GM06990 (cell line): ENCODE data around the gene TAF12.

Source experiments
- DNase-seq: peaks from one replicate; pipeline ENCODE4 v3.0.0-alpha.2; 2011; ENCODE audit not compliant: insufficient read length; ENCODE audit errors: extremely low read depth
- H3K27me3 ChIP-seq: replicated peaks from 2 replicates; pipeline ENCODE4 v1.6.0; 2011; ENCODE audit warnings: low read length; ENCODE audit not compliant: control insufficient read depth, insufficient read depth
- H3K36me3 ChIP-seq: 2 replicates; pipeline ENCODE4 v1.5.1; 2011; ENCODE audit warnings: low read length; ENCODE audit not compliant: control insufficient read depth, insufficient read depth
- H3K4me3 ChIP-seq: replicated peaks from 2 replicates; pipeline ENCODE4 v1.5.1; 2011; ENCODE audit warnings: low read depth, mild to moderate bottlenecking, control low read depth, low read length
- TF ChIP-seq, protein P1 (sequence below): IDR thresholded peaks from 2 replicates; pipeline ENCODE4 v1.5.1; 2011; ENCODE audit warnings: low read length, control low read depth, mild to moderate bottlenecking, inconsistent platforms; ENCODE audit not compliant: insufficient read depth, poor library complexity, severe bottlenecking

The TAF12 gene

DNA sequence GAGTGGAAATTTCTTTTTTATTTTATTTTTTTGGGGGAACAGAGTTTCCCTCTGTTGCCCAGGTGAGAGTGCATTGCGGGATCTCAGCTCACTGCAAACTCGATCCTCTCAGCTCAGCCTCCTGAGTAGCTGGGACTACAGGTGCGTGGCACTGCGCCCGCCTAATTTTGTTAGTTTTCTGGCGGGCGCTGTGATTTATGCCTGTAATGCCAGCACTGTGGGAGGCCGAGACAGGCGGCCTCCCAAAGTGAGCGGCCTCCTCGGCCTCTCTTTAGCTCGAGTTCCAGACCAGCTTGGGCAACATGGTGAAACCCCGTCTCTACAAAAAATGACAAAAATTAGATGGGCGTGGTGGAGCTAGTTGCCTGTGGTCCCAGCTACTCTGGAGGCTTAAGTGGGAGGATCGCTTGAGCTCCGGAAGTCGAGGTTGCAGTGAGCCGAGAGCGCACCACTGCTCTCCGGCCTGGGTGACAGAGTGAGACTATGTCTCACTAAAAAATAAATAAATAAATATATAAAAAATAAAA, 28.4 kb upstream of the TAF12 start:
- DNase-seq, result no peak
- Histone ChIP-seq H3K36me3 (no peaks in the 10 kb centered on the region), H3K4me3 (no peak overlapping the region), H3K27me3 (no peaks in the 10 kb centered on the region)
- TF ChIP-seq, protein P1, sequence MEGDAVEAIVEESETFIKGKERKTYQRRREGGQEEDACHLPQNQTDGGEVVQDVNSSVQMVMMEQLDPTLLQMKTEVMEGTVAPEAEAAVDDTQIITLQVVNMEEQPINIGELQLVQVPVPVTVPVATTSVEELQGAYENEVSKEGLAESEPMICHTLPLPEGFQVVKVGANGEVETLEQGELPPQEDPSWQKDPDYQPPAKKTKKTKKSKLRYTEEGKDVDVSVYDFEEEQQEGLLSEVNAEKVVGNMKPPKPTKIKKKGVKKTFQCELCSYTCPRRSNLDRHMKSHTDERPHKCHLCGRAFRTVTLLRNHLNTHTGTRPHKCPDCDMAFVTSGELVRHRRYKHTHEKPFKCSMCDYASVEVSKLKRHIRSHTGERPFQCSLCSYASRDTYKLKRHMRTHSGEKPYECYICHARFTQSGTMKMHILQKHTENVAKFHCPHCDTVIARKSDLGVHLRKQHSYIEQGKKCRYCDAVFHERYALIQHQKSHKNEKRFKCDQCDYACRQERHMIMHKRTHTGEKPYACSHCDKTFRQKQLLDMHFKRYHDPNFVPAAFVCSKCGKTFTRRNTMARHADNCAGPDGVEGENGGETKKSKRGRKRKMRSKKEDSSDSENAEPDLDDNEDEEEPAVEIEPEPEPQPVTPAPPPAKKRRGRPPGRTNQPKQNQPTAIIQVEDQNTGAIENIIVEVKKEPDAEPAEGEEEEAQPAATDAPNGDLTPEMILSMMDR, result no peak

- peak; percentile 83 for DNase-seq
- H3K27me3 ChIP-seq, result no peaks in the 10 kb centered on the region
- H3K4me3 ChIP-seq, result peak overlapping the region; percentile 91
- no peaks in the 10 kb centered on the region for H3K36me3 ChIP-seq
- TF ChIP-seq, protein P1, result no peak
These were observed 26.3 kb upstream of the TAF12 start for GRCh38 chr1:28668956-28669723.

- Histone ChIP-seq H3K36me3 (no peaks in the 10 kb centered on the region), H3K4me3 (peak within 1 kb of the TSS; percentile 91), H3K27me3 (no peaks in the 10 kb centered on the region)
- peak; percentile 88 for DNase-seq
- TF ChIP-seq, protein P1, result no peak
These were observed 25.5 kb upstream of the TAF12 start, which contains the start of gene GMEB1 for GRCh38 chr1:28668191-28668955. Gene GMEB1 (plus strand): TSS chr1:28668784. CDS start chr1:28683613, 14,829 bp downstream.

DNA sequence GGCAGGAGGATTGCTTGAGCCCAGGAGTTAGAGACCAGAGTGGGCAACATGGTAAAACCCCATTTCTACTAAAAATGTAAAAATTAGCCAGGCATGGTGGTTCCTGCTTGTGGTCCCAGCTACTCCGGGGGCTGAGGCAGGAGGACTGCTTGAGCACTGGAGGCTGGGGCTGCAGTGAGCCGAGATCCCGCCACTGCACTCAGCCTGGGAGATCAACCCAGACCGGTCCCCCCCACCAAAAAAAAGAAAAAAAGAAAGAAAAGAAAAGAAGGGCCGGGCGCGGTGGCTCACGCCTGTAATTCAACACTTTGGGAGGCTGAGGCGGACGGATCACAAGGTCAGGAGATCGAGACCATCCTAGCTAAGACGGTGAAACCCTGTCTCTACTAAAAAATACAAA, 23.9 kb upstream of the TAF12 start:
- no peak overlapping the region for H3K4me3 ChIP-seq
- TF ChIP-seq, protein P1, result no peak

DNA sequence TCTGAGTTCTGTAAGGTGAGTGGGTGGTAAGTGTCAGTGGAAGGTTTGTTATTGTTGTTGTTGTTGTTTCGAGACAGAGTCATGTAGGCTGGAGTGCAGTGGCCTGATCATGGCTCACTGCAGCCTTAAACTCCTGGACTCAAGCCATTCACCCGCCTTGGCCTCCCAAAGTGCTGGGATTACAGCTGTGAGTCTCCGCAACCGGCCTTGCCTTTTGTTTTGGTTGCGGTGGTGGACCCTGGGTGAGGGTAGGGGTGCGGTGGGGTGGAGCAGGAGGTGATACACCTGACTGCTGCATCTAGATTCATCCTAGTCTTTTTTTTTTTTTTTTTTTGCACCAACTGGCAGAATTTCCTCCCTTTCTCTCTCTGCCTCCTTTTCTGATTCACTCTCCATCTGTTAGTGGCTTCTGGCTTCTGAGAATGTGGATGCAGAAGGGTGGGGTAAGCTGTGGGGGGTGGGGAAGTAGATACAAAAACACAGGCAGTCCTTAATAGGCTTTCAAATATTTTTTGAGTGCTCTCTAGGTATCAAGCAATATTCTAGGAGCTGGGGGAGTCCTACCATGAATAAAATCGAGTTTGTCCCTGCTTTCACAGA, 21.1 kb upstream of the TAF12 start:
- TF ChIP-seq, protein P1, result no peak

More for the DNA sequence above, 23.9 kb upstream of the TAF12 start:
- no peak for DNase-seq
- Histone ChIP-seq H3K36me3 (no peaks in the 10 kb centered on the region), H3K27me3 (no peaks in the 10 kb centered on the region)

More for the DNA sequence above, 21.1 kb upstream of the TAF12 start:
- no peak for DNase-seq
- Histone ChIP-seq H3K36me3 (no peaks in the 10 kb centered on the region), H3K4me3 (no peak overlapping the region), H3K27me3 (no peaks in the 10 kb centered on the region)
